Activated CD4-positive, CD25-positive, alpha-beta regulatory T cell treated with anti-CD3 and anti-CD28 coated beads, Interleukin-2, amount 50 U/mL, for 72 hours (primary cell): Measurements from ENCODE around the gene MRPL50.
"Not testable (repeated sequence)": the region's sequence is repeated elsewhere in the genome, so short reads cannot be mapped to it uniquely, and the experiment has no call there.

Source experiments
- DNase-seq: peaks from one replicate; pipeline ENCODE4 v3.0.0; 2021

The MRPL50 gene

GRCh38 chr9:101417389-101417788, 19.0 kb upstream of the MRPL50 start:
- no peak for DNase-seq

- no peak for DNase-seq
Measured at GRCh38 chr9:101415578-101415977, 17.2 kb upstream of the MRPL50 start.

GRCh38 chr9:101414839-101415238, 16.4 kb upstream of the MRPL50 start:
- DNase-seq: no peak

GRCh38 chr9:101409079-101409477, 10.7 kb upstream of the MRPL50 start:
- DNase-seq: no peak

GRCh38 chr9:101408374-101409078, 10.1 kb upstream of the MRPL50 start:
- DNase-seq: no peak

- no peak for DNase-seq
Measured at GRCh38 chr9:101403516-101404285, 5.3 kb upstream of the MRPL50 start.

GRCh38 chr9:101400120-101400519, 1.7 kb upstream of the MRPL50 start:
- DNase-seq: no peak

- no peak for DNase-seq
Measured at GRCh38 chr9:101399643-101399970, 1.2 kb upstream of the MRPL50 start.

GRCh38 chr9:101398930-101399642, 668 bp upstream of the MRPL50 start:
- DNase-seq: no peak

- DNase-seq: no peak
Measured at GRCh38 chr9:101397746-101398067, 711 bp downstream of the MRPL50 start.

- DNase-seq: no peak
Measured at GRCh38 chr9:101394687-101395086, 3.7 kb downstream of the MRPL50 start.

GRCh38 chr9:101393135-101393534, 5.3 kb downstream of the MRPL50 start:
- no peak for DNase-seq

- no peak for DNase-seq
Measured at GRCh38 chr9:101388507-101388993, 9.9 kb downstream of the MRPL50 start.

- no peak for DNase-seq
Measured at GRCh38 chr9:101387871-101388506, 10.4 kb downstream of the MRPL50 start.

GRCh38 chr9:101384873-101385536, 13.4 kb downstream of the MRPL50 start, which contains the start of gene BAAT:
Gene BAAT, minus strand, starts transcription at chr9:101385006. Its CDS starts 13,602 bp downstream, at chr9:101371404.
- DNase-seq: not testable (repeated sequence)

- DNase-seq: no peak
Measured at GRCh38 chr9:101383361-101383760, 15.1 kb downstream of the MRPL50 start.

- no peak for DNase-seq
Measured at GRCh38 chr9:101381833-101382342, 16.5 kb downstream of the MRPL50 start.

GRCh38 chr9:101381118-101381517, 17.3 kb downstream of the MRPL50 start:
- DNase-seq: no peak

- DNase-seq: no peak
Measured at GRCh38 chr9:101380295-101380694, 18.1 kb downstream of the MRPL50 start.

- no peak for DNase-seq
Measured at GRCh38 chr9:101376111-101376848, 22.1 kb downstream of the MRPL50 start.

- DNase-seq: no peak
Measured at GRCh38 chr9:101375546-101375945, 22.9 kb downstream of the MRPL50 start.
